Ammon's horn (tissue), 1 donor: ENCODE measurements around the gene INTS3.

Experiments used
- DNase-seq: peaks from one replicate; pipeline ENCODE4 v3.0.0-alpha.2; 2016; ENCODE audit warnings: low spot score

INTS3 gene, protein sequence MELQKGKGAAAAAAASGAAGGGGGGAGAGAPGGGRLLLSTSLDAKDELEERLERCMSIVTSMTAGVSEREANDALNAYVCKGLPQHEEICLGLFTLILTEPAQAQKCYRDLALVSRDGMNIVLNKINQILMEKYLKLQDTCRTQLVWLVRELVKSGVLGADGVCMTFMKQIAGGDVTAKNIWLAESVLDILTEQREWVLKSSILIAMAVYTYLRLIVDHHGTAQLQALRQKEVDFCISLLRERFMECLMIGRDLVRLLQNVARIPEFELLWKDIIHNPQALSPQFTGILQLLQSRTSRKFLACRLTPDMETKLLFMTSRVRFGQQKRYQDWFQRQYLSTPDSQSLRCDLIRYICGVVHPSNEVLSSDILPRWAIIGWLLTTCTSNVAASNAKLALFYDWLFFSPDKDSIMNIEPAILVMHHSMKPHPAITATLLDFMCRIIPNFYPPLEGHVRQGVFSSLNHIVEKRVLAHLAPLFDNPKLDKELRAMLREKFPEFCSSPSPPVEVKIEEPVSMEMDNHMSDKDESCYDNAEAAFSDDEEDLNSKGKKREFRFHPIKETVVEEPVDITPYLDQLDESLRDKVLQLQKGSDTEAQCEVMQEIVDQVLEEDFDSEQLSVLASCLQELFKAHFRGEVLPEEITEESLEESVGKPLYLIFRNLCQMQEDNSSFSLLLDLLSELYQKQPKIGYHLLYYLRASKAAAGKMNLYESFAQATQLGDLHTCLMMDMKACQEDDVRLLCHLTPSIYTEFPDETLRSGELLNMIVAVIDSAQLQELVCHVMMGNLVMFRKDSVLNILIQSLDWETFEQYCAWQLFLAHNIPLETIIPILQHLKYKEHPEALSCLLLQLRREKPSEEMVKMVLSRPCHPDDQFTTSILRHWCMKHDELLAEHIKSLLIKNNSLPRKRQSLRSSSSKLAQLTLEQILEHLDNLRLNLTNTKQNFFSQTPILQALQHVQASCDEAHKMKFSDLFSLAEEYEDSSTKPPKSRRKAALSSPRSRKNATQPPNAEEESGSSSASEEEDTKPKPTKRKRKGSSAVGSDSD

DNA sequence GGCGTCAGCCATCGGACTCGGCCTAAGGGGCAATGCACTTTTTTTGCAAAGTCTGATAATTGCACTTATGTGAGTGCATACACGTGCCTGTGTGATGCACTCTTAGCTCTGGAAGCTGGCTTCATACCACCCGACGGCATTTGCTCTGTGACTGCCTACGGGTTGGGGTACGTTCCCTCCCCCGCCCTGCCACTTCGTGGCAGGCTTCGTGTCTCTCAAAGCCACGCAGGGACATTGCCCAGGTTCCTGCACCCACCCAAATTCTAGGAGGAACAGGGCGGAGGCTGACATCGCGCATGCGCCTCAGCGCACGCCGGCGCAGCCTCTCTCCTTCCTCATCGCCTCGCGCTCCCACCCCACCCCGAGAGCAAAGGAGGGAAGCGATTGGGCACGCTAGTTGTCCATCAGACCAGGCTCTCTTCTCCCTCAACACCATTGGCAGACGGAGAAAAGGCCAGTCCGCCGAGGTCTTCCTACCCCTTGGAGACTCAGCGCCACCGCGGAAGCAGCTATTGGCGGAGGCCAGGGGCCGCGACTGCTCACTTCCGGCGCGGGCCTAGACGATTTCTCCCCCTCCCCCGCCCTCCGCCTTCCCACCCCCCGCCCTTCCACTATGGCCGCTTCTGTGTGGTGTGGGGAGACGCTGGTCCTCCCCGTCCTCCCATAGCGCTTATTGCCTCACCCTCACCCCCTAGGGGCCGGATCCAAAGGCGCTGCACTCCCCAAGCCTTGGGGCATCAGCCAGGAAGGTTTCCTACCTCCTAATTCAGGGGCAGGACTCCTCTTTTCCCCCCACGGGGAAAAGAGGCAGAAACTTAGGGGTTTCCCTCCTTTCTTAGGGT, at the start of gene INTS3:
INTS3 (plus strand) TSS at position 588 of the 842 bp plus-strand sequence. CDS start 585 bp downstream, outside the sequence.
- peak; percentile 100 for DNase-seq

DNA sequence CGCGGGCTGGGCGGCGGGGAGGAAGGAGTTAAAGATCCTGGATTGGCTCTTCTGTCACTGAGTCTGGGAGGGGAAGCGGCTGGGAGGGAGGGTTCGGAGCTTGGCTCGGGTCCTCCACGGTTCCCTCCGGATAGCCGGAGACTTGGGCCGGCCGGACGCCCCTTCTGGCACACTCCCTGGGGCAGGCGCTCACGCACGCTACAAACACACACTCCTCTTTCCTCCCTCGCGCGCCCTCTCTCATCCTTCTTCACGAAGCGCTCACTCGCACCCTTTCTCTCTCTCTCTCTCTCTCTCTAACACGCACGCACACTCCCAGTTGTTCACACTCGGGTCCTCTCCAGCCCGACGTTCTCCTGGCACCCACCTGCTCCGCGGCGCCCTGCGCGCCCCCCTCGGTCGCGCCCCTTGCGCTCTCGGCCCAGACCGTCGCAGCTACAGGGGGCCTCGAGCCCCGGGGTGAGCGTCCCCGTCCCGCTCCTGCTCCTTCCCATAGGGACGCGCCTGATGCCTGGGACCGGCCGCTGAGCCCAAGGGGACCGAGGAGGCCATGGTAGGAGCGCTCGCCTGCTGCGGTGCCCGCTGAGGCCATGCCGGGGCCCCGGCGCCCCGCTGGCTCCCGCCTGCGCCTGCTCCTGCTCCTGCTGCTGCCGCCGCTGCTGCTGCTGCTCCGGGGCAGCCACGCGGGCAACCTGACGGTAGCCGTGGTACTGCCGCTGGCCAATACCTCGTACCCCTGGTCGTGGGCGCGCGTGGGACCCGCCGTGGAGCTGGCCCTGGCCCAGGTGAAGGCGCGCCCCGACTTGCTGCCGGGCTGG, 49.1 kb upstream of the INTS3 start, which contains the start of gene NPR1:
NPR1 (plus strand) TSS at position 170 of the 818 bp plus-strand sequence; CDS start at position 591, 421 bp downstream.
- peak; percentile 23 for DNase-seq

DNA sequence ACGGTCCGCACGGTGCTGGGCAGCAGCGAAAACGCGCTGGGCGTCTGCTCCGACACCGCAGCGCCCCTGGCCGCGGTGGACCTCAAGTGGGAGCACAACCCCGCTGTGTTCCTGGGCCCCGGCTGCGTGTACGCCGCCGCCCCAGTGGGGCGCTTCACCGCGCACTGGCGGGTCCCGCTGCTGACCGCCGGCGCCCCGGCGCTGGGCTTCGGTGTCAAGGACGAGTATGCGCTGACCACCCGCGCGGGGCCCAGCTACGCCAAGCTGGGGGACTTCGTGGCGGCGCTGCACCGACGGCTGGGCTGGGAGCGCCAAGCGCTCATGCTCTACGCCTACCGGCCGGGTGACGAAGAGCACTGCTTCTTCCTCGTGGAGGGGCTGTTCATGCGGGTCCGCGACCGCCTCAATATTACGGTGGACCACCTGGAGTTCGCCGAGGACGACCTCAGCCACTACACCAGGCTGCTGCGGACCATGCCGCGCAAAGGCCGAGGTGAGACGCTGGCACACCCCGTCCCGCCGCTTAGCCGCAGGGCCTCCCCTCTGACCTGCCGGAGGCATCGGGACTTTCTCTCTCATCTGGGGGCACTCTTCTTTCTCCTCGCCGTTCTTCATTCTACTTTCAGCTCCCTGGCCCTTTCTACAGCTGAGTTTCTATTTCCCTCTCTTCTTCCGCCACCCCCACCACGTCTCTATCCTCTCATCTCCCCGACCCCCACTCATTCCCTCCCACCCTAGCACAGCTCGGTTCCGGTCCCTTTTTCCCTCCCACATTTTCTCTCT, 48.3 kb upstream of the INTS3 start:
- no peak for DNase-seq

DNA sequence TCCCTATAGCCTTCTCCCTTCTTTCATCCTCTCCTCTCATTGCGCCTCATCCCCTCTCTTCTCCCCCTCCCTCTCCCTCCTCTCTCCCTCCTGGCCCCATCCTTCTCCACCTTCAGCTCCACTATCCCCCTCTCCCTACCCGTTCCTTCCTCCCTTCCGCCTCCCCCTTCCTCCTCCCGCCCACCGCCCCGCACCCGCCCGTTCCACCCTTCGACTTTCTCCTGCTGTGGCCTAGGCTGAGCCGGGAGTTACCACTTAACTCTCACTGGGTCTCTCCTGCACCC, 47.8 kb upstream of the INTS3 start:
- no peak for DNase-seq

DNA sequence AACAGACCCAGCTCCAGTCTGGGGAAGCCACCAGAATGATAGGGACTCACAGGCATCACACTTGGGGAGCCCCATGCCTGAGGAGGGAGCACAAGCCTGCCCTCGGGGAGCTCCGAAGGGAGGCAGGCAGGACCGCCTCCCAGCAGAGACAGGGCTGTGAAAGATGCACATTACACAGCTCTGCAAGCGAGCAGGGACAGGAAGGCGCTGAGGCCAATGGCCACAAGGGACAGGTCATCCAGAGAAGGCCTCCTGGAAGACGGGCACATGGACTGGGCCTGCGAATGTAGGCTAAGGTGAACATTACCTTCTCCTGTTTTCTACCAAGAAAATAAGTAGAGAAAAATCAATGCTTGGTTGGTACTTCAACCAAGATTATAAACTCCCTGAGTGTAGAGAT, 45.1 kb upstream of the INTS3 start:
- DNase-seq = no peak

DNA sequence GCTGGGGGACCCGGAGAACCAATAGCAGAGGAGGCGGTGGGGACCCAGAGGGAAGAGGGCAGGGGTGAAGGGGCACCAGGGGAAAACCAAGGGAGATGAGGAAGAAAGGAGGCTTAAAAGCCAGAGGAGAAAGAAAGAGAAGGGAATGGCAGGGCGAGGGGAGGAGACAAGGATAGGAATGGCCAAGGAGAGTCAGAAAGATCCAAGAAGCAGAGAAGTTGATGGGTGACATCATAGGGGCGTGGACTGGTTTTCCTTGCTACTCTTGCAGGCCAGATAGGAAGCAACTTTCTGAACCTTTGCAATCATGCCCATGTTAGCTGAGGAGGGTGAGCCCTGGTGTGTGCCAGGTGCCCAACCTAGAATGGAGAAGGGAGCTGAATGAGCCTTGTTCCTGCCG, 44.0 kb upstream of the INTS3 start:
- DNase-seq = no peak

DNA sequence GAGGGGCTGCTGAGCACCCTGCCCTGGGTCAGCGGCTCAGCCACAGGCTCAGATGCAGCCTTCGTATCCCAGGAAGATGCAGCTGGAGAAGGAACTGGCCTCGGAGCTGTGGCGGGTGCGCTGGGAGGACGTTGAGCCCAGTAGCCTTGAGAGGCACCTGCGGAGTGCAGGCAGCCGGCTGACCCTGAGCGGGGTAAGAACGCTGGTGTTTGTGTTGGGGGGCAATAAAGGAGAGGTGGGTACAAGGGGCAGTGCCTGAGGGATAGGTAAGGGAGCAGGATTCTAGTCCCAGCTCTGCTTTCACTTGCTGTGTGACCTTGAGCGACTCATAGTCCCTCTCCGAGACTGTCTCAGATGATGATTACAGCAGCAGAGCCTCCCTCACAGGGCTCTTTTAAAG, 43.0 kb upstream of the INTS3 start:
- DNase-seq = no peak

DNA sequence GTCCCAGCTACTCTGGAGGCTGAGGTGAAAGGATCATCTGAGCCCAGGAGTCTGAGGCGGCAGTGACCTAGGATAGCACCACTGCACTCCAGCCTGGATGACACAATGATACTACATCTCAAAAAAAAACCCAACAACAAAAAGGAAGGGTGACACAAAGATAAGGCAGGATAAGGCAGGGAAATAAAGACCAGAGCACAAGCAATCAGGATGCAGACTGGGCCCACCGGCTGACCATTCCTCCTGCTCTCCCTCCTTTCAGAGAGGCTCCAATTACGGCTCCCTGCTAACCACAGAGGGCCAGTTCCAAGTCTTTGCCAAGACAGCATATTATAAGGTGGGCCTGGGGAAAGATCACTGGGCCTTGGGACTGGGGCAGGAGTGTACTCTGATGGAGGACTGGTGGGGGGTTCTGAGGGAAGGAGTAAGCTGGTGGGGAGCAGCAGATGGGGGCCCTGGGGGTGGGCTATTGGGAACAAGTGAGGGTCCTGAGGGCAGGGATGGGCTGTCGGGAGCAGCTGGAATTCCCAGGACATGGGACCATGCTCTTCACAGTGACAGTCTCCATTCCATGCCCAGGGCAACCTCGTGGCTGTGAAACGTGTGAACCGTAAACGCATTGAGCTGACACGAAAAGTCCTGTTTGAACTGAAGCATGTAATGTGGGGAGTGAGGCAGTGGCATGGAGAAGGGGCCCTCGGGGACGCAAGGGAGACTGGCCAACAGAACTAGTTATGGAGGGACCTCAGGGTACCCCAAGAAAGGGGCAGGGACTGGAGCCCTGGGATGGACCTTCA, 42.1 kb upstream of the INTS3 start:
- no peak for DNase-seq

DNA sequence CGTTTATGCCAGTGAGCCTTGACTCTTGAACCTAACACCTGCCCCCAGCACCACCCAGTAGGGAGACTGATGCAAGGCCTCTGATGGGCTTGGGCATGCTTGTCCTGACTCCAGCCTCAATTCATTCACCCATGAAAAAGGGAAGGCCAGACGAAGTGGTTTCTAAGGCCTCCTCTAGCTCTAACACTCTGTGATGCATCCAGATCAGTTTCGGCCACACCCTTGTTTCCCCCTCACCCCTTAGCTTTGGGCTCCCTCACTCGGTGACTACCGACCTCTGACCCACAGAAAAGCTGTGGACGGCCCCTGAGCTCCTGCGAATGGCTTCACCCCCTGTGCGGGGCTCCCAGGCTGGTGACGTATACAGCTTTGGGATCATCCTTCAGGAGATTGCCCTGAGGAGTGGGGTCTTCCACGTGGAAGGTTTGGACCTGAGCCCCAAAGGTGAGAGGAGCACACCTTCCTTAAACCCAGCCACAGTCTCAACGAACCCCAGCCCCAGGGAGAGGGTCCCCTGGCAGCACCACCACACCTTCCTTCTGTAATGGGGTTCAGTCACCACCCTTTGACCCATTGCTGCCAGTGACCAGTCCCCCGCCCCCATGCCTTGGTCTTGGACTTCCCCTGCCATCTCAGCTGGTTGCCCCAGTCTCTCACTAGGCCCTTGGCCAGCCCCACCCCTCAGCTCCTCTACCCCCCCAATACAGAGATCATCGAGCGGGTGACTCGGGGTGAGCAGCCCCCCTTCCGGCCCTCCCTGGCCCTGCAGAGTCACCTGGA, 40.3 kb upstream of the INTS3 start:
- DNase-seq = no peak

DNA sequence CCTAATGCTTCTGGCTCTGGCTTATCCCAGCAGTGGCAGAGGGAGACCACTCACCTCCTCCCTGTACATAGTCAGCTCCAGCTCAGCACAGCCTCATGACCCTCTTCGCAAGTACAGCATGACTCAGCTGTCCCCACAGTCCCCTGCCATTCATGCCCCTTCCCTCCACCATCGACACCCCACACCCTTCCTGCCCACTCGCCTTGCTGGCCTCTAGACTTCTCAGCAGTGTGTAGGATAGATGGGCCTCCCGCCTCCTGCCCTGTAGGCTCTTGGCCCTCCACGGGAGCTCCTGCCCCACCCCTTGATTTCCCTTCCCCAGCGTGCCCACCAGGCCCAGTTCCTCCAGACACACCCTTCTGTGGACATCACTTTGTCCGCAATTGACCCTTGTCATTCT, 39.6 kb upstream of the INTS3 start:
- DNase-seq = no peak

DNA sequence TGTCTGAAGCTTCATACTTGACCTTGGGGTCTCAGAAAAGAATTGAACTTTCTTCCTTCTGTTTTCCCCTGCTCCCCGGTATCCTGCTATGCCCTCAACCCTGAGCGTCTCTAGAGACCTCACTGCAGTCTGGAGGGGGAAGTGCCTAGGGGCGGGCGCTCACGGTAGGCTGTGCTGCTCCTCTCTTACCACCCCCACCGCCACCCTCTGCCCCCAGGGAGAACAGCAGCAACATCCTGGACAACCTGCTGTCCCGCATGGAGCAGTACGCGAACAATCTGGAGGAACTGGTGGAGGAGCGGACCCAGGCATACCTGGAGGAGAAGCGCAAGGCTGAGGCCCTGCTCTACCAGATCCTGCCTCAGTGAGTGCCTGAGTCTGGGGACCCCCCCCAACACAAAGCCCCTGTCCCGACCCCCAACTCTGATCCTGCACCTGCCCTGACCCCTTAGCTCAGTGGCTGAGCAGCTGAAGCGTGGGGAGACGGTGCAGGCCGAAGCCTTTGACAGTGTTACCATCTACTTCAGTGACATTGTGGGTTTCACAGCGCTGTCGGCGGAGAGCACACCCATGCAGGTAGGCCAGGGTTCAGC, 39.0 kb upstream of the INTS3 start:
- DNase-seq = no peak

DNA sequence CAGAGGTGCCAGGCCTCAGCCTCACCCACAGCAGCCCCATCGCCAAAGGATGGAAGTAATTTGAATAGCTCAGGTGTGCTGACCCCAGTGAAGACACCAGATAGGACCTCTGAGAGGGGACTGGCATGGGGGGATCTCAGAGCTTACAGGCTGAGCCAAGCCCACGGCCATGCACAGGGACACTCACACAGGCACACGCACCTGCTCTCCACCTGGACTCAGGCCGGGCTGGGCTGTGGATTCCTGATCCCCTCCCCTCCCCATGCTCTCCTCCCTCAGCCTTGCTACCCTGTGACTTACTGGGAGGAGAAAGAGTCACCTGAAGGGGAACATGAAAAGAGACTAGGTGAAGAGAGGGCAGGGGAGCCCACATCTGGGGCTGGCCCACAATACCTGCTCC, 34.4 kb upstream of the INTS3 start:
- no peak for DNase-seq

DNA sequence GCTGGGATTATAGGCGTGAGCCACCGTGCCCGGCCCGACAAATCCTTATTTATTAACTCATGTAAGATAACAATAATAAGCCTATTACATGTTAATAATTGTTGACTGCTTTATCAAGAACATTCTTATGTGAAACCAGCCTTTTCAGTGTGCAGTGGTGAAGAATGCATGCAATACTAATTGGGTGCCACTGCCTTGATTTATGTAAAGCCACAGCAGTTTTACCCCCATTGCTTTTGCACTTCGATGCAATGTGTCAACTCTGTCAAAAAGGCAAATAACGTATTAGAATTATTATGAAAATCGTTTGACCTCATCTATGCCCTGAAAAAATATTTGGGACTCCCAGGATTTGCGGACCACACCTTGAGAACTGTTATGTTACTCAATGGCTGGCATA, 31.1 kb upstream of the INTS3 start:
- no peak for DNase-seq

DNA sequence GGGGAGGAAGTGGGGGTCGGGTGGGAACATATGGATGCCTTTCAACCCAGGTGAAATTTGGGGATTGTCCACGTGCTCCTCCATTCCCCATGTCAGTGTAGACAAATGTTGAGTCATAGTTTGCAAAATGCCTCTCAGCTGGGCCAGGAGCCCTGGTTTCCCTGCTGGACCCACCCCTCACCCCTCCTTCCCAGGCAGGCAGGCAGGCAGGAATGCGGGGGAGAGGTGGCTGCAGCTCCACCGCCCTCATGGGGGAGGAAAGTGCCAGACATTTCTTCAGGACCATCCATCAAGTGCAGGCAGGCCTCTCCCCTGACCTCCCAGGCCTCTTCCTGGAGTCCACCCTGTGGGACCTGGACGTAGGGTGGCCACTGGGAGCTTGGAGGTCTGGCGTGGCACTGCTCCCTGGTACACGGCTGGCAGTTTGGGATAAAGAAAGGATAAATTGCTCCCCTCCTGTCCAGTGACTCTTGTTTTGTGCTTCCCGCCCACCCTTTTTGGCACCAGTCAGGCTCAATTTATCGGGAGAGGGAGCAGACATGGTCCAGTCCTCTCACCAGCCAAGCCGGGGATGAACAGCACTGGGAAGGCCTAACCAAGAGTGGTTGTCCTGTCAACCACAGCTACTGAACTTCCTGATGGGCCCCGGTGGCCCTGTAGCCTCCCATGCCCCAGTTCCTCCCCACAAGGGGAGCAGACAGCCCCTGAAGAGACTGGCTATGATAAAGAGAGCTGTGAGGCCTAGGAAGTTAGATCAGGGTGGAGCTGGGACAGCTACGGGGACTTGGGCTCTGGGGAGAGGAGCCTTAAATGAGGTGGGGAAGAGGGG, 30.4 kb upstream of the INTS3 start:
- DNase-seq = no peak

DNA sequence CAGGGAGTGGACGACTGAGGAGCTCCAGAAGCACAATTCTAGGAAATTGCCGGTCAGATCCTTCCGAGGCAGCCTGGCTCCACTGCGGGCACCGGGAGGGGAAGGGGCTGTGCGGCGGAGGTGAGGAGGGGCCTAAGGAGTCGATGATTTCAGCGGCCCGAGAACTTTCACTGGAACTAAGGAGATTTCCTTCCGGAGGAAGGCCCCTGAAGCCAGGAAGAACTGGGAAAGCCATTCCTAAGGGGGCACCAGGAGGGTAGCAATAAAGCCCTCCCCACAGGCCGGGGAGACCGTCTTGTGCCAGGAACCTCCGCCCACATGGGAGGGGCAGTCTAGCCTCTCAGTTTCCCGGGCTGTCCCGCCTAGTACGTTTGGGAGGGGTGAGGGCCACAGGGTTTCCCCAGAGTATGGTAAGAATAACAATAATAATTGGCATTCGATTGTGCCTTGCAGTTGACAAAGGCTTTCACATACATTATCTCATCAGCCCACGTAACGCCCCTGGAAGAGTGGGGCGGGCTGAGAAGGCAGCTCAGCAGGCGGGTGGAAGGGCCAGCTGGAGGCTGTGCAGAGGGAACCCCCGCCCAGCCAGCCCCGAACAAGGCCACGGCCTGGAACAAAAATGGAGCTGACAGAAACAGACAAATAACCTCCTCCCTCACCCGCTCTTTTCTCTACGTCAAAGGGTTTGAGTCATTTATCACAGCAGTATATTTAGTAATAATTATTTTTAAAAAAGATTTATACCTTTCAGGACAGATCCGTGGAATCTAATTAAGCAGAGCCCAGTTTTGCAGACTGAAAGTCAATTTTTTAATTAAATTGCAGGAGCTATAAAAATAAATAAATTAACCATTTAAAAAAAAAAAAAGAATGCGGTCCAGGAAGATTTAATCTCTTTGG, 29.6 kb upstream of the INTS3 start:
- DNase-seq = peak; percentile 19
